ENCODE results near the gene SMIM28.

DNA sequence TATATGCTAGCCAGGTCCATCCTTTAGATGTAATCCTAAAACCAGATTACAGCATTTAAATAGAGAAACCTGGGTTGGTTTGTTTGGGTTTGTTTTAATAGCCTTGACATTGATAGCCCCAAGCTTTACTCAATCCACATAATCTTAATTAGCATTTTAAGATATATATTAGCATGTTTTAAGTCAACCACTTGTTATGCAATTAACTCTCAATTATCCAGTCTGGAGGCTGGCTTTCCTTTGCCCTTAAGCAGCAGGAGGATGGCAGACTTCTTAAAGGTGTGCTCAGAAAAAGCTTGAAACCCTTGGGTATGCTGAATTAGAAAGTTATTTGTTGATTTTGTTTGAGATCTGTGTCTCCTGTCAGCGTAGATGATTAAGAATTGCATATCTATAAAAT, 46.3 kb upstream of the SMIM28 start:
- TF ChIP-seq CTCF (IDR thresholded peaks at IDR 0.05; ENCODE audit: insufficient read depth, low read length, poor library complexity, severe bottlenecking) (no peak), EZH2phosphoT487 (conservative IDR thresholded peaks at IDR 0.05; ENCODE audit: low read length) (no peak)

All from SU-DHL-6 (cell line).